NCI-H1092 (cell line): Measurements from ENCODE around the gene RBM38.

Experiments used
- DNase-seq: peaks from one replicate; lab custom pipeline; 2025; lab: John Stamatoyannopoulos, UW

The RBM38 gene

GRCh38 chr20:57437672-57438330 is 46.6 kb downstream of the RBM38 start:
- DNase-seq, result no peak

- DNase-seq, result no peak
Observed at GRCh38 chr20:57438552-57438951, 47.4 kb downstream of the RBM38 start.

- DNase-seq, result peak; percentile 83
Observed at GRCh38 chr20:57439432-57439831, 48.2 kb downstream of the RBM38 start.

GRCh38 chr20:57439993-57440392 is 48.8 kb downstream of the RBM38 start:
- DNase-seq, result no peak

GRCh38 chr20:57440678-57441509 is 49.7 kb downstream of the RBM38 start:
- DNase-seq, result peak; percentile 45

- DNase-seq, result no peak
Observed at GRCh38 chr20:57441510-57442154, 50.4 kb downstream of the RBM38 start.

- no peak for DNase-seq
Observed at GRCh38 chr20:57442158-57442887, 51.1 kb downstream of the RBM38 start.

GRCh38 chr20:57442888-57443239 is 51.7 kb downstream of the RBM38 start:
- DNase-seq, result no peak

GRCh38 chr20:57443349-57444265 is 52.4 kb downstream of the RBM38 start:
- DNase-seq, result no peak

GRCh38 chr20:57444394-57445048 is 53.3 kb downstream of the RBM38 start:
- no peak for DNase-seq

- no peak for DNase-seq
Observed at GRCh38 chr20:57445298-57445697, 54.1 kb downstream of the RBM38 start.

- DNase-seq, result no peak
Observed at GRCh38 chr20:57445774-57446173, 54.6 kb downstream of the RBM38 start.

- no peak for DNase-seq
Observed at GRCh38 chr20:57448764-57449354, 57.7 kb downstream of the RBM38 start.

- no peak for DNase-seq
Observed at GRCh38 chr20:57449398-57450354, 58.5 kb downstream of the RBM38 start.

GRCh38 chr20:57450419-57450818 is 59.2 kb downstream of the RBM38 start:
- no peak for DNase-seq

GRCh38 chr20:57450931-57451330 is 59.7 kb downstream of the RBM38 start:
- DNase-seq, result no peak

- no peak for DNase-seq
Observed at GRCh38 chr20:57451431-57451794, 60.2 kb downstream of the RBM38 start.

GRCh38 chr20:57451795-57452661 is 60.8 kb downstream of the RBM38 start:
- no peak for DNase-seq
